ENCODE results near the gene GNAI2.
"Not testable (repeated sequence)": the region's sequence is repeated elsewhere in the genome, so short reads cannot be mapped to it uniquely, and the experiment has no call there.

GNAI2 gene

DNA sequence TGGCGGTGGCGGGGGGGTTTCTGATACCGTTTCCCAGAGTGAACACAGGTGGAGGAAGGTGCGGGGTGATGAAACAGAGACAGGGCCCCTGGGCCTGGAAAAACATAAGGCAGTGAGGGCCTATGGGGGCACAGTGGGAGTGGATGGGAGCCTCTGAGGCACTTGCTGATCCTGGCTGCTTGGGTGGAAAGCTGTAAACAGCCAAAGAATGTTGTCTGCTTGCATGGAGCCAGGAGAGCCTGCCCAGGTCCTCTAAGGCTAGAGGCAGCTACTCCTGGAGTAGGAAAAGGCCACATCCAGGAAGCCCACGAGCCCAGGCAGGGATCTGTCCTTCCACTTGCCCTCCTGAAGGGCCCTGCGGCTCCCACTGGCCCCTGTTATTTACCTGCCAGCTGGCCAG, 30.0 kb downstream of the GNAI2 start:
- DNase-seq = no peak

GRCh38 chr3:50266836-50267235, 30.8 kb downstream of the GNAI2 start:
- DNase-seq = no peak

DNA sequence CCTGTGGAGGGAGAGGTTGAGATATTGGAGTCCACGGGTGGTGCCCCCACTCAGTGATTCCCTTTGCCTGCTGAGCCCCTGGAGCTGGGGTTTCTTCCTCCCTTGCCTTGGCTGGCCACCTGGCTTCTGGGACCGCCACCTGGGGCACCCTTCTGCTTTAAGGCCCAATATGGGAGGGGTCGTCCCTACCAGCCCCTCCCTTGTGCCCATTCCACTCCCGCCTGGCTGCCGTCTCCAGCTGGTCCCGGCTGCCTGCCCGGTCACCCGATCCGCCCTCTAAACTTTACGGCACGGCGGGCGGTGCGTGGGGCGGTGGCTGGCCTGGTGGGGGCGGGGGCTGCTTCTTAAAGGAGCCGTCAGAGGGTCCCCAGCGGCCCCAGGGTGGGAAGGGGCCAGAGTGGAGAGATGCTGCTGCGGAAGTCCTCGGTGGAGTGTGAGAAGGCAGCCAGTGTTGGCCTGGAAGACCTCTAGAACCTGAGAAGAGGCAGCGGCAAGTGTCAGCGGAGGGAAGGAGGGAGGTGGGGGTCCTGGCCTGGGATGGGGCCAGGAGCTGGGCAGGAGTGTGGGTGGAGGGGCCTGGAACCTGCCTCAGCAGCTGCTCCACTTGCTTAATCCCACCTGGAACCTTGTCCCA, 31.4 kb downstream of the GNAI2 start:
- no peak for DNase-seq

DNA sequence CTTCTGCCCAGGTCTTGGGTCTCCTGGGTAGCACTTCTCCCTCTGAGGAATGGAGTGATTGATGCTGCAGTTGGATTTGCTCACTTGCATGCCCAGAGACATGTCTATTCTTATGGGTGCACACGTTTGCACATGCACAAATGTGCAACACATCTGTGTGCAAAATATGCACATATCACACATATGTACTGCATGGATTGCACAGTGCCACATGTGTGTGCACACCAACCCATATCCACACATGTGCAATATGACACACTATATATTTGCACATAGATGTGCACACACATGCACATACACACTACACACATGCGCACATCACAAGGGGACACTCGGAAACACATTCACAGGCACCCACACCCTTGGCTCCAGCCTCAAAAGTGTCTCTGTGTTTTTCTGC, 32.3 kb downstream of the GNAI2 start:
- DNase-seq = no peak

DNA sequence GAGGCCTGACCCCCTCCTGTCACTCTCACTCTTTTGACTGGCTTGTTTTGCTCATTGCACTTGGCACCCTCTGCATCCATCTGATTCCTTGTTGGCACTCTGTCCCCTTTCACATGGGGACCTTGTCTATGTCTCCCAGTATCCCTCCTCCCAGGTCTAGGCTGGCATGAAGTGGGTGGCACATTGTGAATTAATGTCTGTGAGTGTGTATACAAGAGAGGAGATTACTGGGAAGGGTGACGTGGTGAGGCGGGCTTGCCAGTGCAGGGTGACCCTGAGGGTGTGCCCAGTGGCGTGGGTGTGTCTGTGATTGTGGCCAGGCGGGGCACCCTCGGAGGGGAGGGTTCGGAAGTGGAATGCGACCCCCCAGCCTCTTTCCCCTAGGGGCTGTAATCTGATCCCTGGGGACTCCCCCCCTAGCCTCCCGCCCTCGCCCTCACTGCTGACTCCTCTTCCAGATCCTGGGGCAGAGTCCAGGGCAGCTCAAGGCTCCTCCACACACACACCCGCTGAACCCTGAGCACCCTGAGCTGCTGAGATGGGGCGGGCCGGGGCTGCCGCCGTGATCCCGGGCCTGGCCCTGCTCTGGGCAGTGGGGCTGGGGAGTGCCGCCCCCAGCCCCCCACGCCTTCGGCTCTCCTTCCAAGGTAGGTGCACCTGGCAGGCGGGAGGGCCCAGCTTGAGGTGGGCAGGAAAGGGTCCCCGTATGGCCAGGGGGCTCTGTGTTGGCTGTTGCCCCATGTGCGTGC, 32.9 kb downstream of the GNAI2 start, which contains the start of gene SEMA3B:
TSS of gene SEMA3B (plus strand) at position 445 of the 749 bp plus-strand sequence. CDS start at position 539, 94 bp downstream.
- DNase-seq = no peak

GRCh38 chr3:50269460-50269859, 33.5 kb downstream of the GNAI2 start:
- no peak for DNase-seq

GRCh38 chr3:50269977-50270413, 34.0 kb downstream of the GNAI2 start:
- peak; percentile 40 for DNase-seq

- DNase-seq = peak; percentile 41
Observed at GRCh38 chr3:50270422-50271224, 34.6 kb downstream of the GNAI2 start.

DNA sequence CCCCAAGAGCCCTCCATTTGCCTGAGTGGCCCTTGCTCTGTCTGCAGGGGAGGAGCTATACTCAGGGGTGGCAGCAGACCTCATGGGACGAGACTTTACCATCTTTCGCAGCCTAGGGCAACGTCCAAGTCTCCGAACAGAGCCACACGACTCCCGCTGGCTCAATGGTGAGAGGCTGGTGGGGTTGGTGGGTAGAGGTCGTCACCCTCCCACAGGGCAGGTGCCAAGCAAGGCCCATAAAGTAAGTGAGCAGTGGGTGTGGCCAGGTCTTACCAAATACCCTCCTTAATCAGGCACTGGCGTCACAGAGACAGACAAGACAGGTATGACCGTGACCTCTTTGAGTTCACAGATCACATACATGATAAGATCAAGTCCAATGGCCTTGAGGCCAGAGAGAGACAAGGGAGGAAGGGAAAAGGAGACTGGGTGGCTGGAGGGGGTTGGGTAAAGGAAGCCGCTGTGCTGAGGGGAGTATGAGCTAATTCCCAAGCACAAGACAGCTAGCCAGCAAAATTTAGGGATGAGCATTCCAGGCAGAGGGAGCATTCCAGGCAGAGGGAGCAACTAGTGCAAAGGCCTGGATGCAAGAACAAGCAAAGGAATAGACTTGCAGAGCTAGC, 35.4 kb downstream of the GNAI2 start:
- DNase-seq = no peak

GRCh38 chr3:50272538-50272910, 36.5 kb downstream of the GNAI2 start:
- not testable (repeated sequence) for DNase-seq

GRCh38 chr3:50272911-50273688, 37.1 kb downstream of the GNAI2 start:
- DNase-seq = peak; percentile 47

GRCh38 chr3:50273689-50274065, 37.7 kb downstream of the GNAI2 start:
- DNase-seq = no peak

DNA sequence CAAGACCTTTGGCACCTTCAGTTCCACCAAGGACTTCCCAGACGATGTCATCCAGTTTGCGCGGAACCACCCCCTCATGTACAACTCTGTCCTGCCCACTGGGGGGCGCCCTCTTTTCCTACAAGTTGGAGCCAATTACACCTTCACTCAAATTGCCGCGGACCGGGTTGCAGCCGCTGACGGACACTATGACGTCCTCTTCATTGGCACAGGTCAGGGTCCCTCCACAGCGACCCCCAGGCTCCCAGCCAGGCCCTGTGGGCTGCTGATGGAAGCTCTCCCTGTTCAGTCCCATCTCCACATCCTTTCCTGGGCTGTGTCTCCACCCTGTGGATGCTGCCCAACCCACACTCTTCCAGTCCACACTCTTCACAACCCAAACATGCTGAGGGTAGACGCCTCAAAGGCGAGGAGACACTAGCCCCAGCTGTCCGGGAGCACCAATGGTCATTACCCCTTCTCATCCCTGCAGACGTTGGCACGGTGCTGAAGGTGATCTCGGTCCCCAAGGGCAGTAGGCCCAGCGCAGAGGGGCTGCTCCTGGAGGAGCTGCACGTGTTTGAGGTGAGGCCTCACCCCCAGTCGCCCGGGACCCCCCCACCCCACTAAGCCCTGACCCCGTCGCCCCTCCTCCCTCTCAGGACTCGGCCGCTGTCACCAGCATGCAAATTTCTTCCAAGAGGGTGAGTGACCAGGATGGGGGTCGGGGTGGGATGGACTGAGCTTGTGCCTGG, 38.5 kb downstream of the GNAI2 start:
- DNase-seq = peak; percentile 46

GRCh38 chr3:50275141-50275995, 39.4 kb downstream of the GNAI2 start:
- no peak for DNase-seq

DNA sequence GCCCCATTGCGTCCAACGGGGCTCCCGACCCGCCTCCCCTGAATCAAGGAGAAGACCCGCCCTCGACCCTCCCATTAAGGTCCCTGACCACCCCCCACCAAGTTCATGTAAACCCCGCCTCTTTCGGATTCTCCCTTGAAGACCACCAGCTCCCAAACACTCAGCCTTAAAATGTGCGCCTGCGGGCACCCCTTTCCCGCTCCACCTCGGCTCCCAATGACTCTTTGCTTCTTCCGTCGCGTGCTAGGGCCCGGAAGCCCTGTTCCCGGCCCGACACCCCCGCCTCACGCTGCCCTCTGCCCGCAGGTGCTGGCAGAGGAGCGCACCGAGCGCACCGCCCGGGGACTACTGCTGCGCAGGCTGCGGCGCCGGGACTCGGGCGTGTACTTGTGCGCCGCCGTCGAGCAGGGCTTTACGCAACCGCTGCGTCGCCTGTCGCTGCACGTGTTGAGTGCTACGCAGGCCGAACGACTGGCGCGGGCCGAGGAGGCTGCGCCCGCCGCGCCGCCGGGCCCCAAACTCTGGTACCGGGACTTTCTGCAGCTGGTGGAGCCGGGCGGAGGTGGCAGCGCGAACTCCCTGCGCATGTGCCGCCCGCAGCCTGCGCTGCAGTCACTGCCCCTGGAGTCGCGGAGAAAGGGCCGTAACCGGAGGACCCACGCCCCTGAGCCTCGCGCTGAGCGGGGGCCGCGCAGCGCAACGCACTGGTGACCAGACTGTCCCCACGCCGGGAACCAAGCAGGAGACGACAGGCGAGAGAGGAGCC, 40.2 kb downstream of the GNAI2 start:
- no peak for DNase-seq

- DNase-seq = no peak
Observed at GRCh38 chr3:50276762-50277101, 40.7 kb downstream of the GNAI2 start.

DNA sequence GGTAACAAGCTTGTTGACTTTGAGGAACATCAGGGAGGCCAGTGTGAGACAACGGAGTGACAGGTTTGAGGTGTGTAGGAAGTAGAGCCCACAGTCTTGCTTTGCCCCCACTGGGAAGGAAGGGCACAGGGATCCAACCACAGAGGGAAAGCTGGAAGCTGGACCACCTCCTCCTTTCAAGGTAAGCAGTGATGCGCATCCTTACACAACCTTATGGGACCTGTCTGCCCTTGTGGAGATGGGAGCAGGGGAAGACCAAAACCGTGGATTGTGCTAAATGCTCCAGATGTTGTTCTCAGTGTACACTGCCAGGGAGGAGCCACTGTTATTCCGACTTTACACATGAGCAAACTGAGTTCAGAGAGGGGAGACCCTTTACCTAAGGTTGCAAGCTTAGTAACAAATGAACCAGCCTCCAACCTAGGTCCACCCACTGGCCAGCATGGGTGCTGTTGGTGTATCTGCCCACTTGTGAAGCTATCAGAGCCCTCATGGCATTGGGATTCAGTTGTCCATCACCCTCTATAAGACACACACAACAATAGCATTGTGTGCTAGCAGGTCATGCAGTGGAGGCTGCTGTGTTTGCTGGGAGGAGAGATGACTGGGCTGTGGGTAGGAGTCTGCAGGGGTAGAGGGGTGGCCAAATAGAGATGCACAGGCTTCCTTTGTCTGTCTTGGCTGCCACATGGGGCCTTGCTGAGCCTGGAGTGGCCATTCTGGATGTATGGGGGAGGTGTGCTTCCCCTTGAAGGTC, 42.3 kb downstream of the GNAI2 start:
- no peak for DNase-seq

DNA sequence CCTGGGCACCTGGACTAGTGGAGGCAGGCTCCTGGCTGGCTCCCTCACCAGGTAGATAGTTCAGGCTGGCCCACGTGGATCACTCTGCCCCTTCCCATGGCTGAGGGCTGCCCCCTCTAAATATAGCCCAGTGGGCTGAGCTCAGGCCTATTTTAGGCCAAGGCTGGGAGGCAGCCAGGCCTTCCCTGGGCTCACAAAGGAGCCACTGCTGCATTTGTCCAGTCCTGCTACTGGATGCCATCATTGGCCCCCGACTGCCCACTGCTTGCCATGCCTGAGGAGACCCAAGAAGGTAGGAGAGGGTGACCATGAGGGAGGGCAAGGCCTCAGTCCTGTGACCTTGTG, 42.8 kb downstream of the GNAI2 start, which contains the start of gene LSMEM2:
TSS of gene LSMEM2 (plus strand) at position 208 of the 345 bp plus-strand sequence. CDS start at position 235, 27 bp downstream.
- DNase-seq = no peak
